WERI-Rb-1 (cell line): Measurements from ENCODE around the gene MRGPRD.

Experiments used
- DNase-seq: peaks from one replicate; pipeline ENCODE4 v3.0.0-alpha.2; 2020
- H3K27ac ChIP-seq: fragments of 250-450 bp; sonication (Bioruptor Pico); 2 replicates; pipeline ENCODE4 v1.5.1; 2020; ENCODE audit warnings: mild to moderate bottlenecking, moderate library complexity
- H3K27me3 ChIP-seq: fragments of 250-450 bp; sonication (Bioruptor Pico); 2 replicates; pipeline ENCODE4 v1.5.1; 2021; ENCODE audit warnings: mild to moderate bottlenecking, low read depth, moderate library complexity; ENCODE audit not compliant: insufficient read depth, severe bottlenecking
- H3K36me3 ChIP-seq: fragments of 250-450 bp; sonication (Bioruptor Pico); 2 replicates; pipeline ENCODE4 v1.5.1; 2020; ENCODE audit warnings: mild to moderate bottlenecking, moderate library complexity
- H3K4me3 ChIP-seq: 2 replicates; pipeline ENCODE4 v1.5.1; 2011; ENCODE audit warnings: low read depth, mild to moderate bottlenecking, control low read depth, low read length
- H3K9me3 ChIP-seq: fragments of 250-450 bp; sonication (Bioruptor Pico); 2 replicates; pipeline ENCODE4 v1.5.1; 2021; ENCODE audit warnings: mild to moderate bottlenecking, moderate library complexity; ENCODE audit not compliant: severe bottlenecking
- CTCF ChIP-seq: IDR thresholded peaks from 2 replicates; pipeline ENCODE4 v1.5.1; 2011; ENCODE audit warnings: low read depth, mild to moderate bottlenecking, control low read depth, inconsistent platforms, low read length

The MRGPRD gene

GRCh38 chr11:68958211-68958610, 22.6 kb downstream of the MRGPRD start:
- no peaks in the 10 kb centered on the region for H3K36me3 ChIP-seq
- no peak overlapping the region for H3K27ac ChIP-seq
- no peaks in the 10 kb centered on the region for H3K27me3 ChIP-seq
- DNase-seq: no peak
- H3K4me3 ChIP-seq: no peak overlapping the region
- no peak for TF ChIP-seq CTCF
- H3K9me3 ChIP-seq: no peaks in the 10 kb centered on the region

- H3K4me3 ChIP-seq: no peak overlapping the region
- TF ChIP-seq CTCF: no peak
- no peaks in the 10 kb centered on the region for H3K36me3 ChIP-seq
- no peaks in the 10 kb centered on the region for H3K27me3 ChIP-seq
- DNase-seq: no peak
- H3K27ac ChIP-seq: no peak overlapping the region
- H3K9me3 ChIP-seq: no peaks in the 10 kb centered on the region
These were observed 24.1 kb downstream of the MRGPRD start for GRCh38 chr11:68956547-68957254.

- DNase-seq: no peak
- TF ChIP-seq CTCF: 0 out of 2 replicates have a peak, but pooled peaks have one; percentile 19
- Histone ChIP-seq H3K27ac (no peak overlapping the region), H3K4me3 (no peak overlapping the region), H3K27me3 (no peaks in the 10 kb centered on the region), H3K9me3 (no peaks in the 10 kb centered on the region), H3K36me3 (no peaks in the 10 kb centered on the region)
These were observed 24.6 kb downstream of the MRGPRD start for GRCh38 chr11:68956142-68956541.

GRCh38 chr11:68955607-68955958, 25.2 kb downstream of the MRGPRD start:
- H3K4me3 ChIP-seq: no peak overlapping the region
- no peaks in the 10 kb centered on the region for H3K9me3 ChIP-seq
- no peak for DNase-seq
- H3K27me3 ChIP-seq: no peaks in the 10 kb centered on the region
- H3K27ac ChIP-seq: no peak overlapping the region
- H3K36me3 ChIP-seq: no peaks in the 10 kb centered on the region
- no peak for TF ChIP-seq CTCF

GRCh38 chr11:68954836-68955606, 25.8 kb downstream of the MRGPRD start:
- no peak for DNase-seq
- Histone ChIP-seq H3K9me3 (no peaks in the 10 kb centered on the region), H3K36me3 (no peaks in the 10 kb centered on the region), H3K27me3 (no peaks in the 10 kb centered on the region), H3K4me3 (no peak overlapping the region), H3K27ac (no peak overlapping the region)
- no peak for TF ChIP-seq CTCF
